Measurements from ENCODE around the gene GNL3. TPM values are rescaled to one million over a fixed set of nuclear protein-coding genes. Genes with fewer than 3 reads are reported as not detected.

GNL3 gene
- total and polyA plus RNA-seq, 2 of the 8 experiments (the other 6 are each of a cell fraction or from before 2014, with no cell fraction given): 45.5 to 184 TPM

- TF ChIP-seq, protein P1, sequence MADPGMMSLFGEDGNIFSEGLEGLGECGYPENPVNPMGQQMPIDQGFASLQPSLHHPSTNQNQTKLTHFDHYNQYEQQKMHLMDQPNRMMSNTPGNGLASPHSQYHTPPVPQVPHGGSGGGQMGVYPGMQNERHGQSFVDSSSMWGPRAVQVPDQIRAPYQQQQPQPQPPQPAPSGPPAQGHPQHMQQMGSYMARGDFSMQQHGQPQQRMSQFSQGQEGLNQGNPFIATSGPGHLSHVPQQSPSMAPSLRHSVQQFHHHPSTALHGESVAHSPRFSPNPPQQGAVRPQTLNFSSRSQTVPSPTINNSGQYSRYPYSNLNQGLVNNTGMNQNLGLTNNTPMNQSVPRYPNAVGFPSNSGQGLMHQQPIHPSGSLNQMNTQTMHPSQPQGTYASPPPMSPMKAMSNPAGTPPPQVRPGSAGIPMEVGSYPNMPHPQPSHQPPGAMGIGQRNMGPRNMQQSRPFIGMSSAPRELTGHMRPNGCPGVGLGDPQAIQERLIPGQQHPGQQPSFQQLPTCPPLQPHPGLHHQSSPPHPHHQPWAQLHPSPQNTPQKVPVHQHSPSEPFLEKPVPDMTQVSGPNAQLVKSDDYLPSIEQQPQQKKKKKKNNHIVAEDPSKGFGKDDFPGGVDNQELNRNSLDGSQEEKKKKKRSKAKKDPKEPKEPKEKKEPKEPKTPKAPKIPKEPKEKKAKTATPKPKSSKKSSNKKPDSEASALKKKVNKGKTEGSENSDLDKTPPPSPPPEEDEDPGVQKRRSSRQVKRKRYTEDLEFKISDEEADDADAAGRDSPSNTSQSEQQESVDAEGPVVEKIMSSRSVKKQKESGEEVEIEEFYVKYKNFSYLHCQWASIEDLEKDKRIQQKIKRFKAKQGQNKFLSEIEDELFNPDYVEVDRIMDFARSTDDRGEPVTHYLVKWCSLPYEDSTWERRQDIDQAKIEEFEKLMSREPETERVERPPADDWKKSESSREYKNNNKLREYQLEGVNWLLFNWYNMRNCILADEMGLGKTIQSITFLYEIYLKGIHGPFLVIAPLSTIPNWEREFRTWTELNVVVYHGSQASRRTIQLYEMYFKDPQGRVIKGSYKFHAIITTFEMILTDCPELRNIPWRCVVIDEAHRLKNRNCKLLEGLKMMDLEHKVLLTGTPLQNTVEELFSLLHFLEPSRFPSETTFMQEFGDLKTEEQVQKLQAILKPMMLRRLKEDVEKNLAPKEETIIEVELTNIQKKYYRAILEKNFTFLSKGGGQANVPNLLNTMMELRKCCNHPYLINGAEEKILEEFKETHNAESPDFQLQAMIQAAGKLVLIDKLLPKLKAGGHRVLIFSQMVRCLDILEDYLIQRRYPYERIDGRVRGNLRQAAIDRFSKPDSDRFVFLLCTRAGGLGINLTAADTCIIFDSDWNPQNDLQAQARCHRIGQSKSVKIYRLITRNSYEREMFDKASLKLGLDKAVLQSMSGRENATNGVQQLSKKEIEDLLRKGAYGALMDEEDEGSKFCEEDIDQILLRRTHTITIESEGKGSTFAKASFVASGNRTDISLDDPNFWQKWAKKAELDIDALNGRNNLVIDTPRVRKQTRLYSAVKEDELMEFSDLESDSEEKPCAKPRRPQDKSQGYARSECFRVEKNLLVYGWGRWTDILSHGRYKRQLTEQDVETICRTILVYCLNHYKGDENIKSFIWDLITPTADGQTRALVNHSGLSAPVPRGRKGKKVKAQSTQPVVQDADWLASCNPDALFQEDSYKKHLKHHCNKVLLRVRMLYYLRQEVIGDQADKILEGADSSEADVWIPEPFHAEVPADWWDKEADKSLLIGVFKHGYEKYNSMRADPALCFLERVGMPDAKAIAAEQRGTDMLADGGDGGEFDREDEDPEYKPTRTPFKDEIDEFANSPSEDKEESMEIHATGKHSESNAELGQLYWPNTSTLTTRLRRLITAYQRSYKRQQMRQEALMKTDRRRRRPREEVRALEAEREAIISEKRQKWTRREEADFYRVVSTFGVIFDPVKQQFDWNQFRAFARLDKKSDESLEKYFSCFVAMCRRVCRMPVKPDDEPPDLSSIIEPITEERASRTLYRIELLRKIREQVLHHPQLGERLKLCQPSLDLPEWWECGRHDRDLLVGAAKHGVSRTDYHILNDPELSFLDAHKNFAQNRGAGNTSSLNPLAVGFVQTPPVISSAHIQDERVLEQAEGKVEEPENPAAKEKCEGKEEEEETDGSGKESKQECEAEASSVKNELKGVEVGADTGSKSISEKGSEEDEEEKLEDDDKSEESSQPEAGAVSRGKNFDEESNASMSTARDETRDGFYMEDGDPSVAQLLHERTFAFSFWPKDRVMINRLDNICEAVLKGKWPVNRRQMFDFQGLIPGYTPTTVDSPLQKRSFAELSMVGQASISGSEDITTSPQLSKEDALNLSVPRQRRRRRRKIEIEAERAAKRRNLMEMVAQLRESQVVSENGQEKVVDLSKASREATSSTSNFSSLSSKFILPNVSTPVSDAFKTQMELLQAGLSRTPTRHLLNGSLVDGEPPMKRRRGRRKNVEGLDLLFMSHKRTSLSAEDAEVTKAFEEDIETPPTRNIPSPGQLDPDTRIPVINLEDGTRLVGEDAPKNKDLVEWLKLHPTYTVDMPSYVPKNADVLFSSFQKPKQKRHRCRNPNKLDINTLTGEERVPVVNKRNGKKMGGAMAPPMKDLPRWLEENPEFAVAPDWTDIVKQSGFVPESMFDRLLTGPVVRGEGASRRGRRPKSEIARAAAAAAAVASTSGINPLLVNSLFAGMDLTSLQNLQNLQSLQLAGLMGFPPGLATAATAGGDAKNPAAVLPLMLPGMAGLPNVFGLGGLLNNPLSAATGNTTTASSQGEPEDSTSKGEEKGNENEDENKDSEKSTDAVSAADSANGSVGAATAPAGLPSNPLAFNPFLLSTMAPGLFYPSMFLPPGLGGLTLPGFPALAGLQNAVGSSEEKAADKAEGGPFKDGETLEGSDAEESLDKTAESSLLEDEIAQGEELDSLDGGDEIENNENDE (IDR thresholded peaks at IDR 0.05; ENCODE audit: insufficient replicate concordance, low read length): no peak
- no peak for TF ChIP-seq CEBPB (IDR thresholded peaks at IDR 0.05; ENCODE audit: low read depth, low read length)
- no peak for TF ChIP-seq KDM1A (IDR thresholded peaks at IDR 0.05; ENCODE audit: borderline replicate concordance, low read length)
- TF ChIP-seq YY1 (IDR thresholded peaks at IDR 0.05; ENCODE audit: low read depth, low read length): no peak
- TF ChIP-seq BACH1 (IDR thresholded peaks at IDR 0.05; ENCODE audit: low read length): no peak
- TF ChIP-seq CHD1 (IDR thresholded peaks at IDR 0.05; ENCODE audit: low read depth, low read length): no peak
- no peak for TF ChIP-seq FOSL1 (IDR thresholded peaks at IDR 0.05; ENCODE audit: insufficient read depth, low read depth, low read length)
- TF ChIP-seq NANOG (IDR thresholded peaks at IDR 0.05; ENCODE audit: insufficient read depth, low read depth, low read length, poor library complexity, severe bottlenecking): no peak
- no peak for TF ChIP-seq POLR2AphosphoS5 (IDR thresholded peaks at IDR 0.05; ENCODE audit: low read depth, low read length)
- no peak for TF ChIP-seq RAD21 (IDR thresholded peaks at IDR 0.05 in 1 of 2, conservative IDR thresholded peaks at IDR 0.05 in 1 of 2; ENCODE audit: low read depth in 2 of 2, low read length in 2 of 2)
- TF ChIP-seq SIX5 (IDR thresholded peaks at IDR 0.05; ENCODE audit: low read depth, low read length): no peak
- no peak for TF ChIP-seq EGR1 (IDR thresholded peaks at IDR 0.05; ENCODE audit: borderline replicate concordance, low read depth, low read length)
- no peak for TF ChIP-seq HDAC6 (IDR thresholded peaks at IDR 0.05; ENCODE audit: low read depth, low read length)
Measured at GRCh38 chr3:52693071-52693470, 7.2 kb downstream of the GNL3 start (continued).

Data from H1 (cell line).